Spleen (tissue), 11 donors: ENCODE data around the gene HOXB6. TPM values are rescaled to one million over a fixed set of nuclear protein-coding genes. Genes with fewer than 3 reads are reported as not detected.
A peak's percentile ranks its signal among the peaks of the same experiment; 100 is the strongest.

Experiments
- DNase-seq: peaks from one replicate; pipeline ENCODE4 v3.0.0-alpha.2; 2020
- H3K27ac ChIP-seq, 8 donors: fragments of 200-600 bp; sonication (generic) in 7 of 8; 1 replicate in 4 of 8; 2 replicates in 4 of 8; pipeline versions ENCODE4 v1.5.0 to v1.8.0; 2016 to 2021; ENCODE audit warnings: inconsistent platforms in 4 of 8, mild to moderate bottlenecking in 4 of 8, moderate library complexity in 1 of 8
- H3K27me3 ChIP-seq, 7 donors: fragments of 200-600 bp; sonication (generic) in 6 of 7; replicated peaks in 1 of 7; 1 replicate in 4 of 7; 2 replicates in 3 of 7; pipeline versions ENCODE4 v1.5.0 to v1.8.0; 2016 to 2021; ENCODE audit warnings: inconsistent platforms in 3 of 7, mild to moderate bottlenecking in 1 of 7
- H3K36me3 ChIP-seq, 6 donors: fragments of 200-600 bp; sonication (generic) in 5 of 6; 1 replicate in 4 of 6; 2 replicates in 2 of 6; pipeline versions ENCODE4 v1.5.0 to v1.8.0; 2016 to 2021; ENCODE audit warnings: inconsistent platforms in 2 of 6
- H3K4me1 ChIP-seq, 6 donors: fragments of 200-600 bp; sonication (generic) in 5 of 6; 1 replicate in 3 of 6; 2 replicates in 3 of 6; pipeline versions ENCODE4 v1.5.0 to v1.8.0; 2016 to 2021; ENCODE audit warnings: inconsistent platforms in 3 of 6
- H3K4me3 ChIP-seq, 8 donors: fragments of 200-600 bp; sonication (generic) in 7 of 8; 1 replicate in 4 of 8; 2 replicates in 4 of 8; pipeline versions ENCODE4 v1.5.0 to v1.8.0; 2016 to 2021; ENCODE audit warnings: inconsistent platforms in 4 of 8, mild to moderate bottlenecking in 4 of 8, moderate library complexity in 2 of 8
- H3K9me3 ChIP-seq, 8 donors: fragments of 200-600 bp; sonication (generic) in 7 of 8; 1 replicate in 4 of 8; 2 replicates in 4 of 8; pipeline versions ENCODE4 v1.5.0 to v1.8.0; 2016 to 2021; ENCODE audit warnings: inconsistent platforms in 4 of 8
- CTCF ChIP-seq, 11 experiments: fragments of 200-600 bp in 7 of 11; fragments of 450-650 bp in 4 of 11; sonication (generic) in 4 of 11; IDR thresholded peaks in 8 of 11; conservative IDR thresholded peaks in 3 of 11; 1 replicate in 7 of 11; 2 replicates in 4 of 11; pipeline versions ENCODE4 v1.4.0 to v1.8.0; 2016 to 2021; ENCODE audit warnings: antibody characterized with exemption in 11 of 11, inconsistent platforms in 4 of 11, mild to moderate bottlenecking in 1 of 11
- POLR2A ChIP-seq, 3 donors: fragments of 450-650 bp; IDR thresholded peaks; one replicate each; pipeline ENCODE4 v1.5.1; 2017; ENCODE audit warnings: antibody characterized with exemption in 3 of 3, mild to moderate bottlenecking in 1 of 3
- POLR2AphosphoS5 ChIP-seq, 3 donors: sonication (generic); formaldehyde crosslinking; IDR thresholded peaks; one replicate each; pipeline ENCODE4 v1.5.1; 2017; ENCODE audit warnings: antibody characterized with exemption in 3 of 3
- WGBS, 5 donors: extraction: QIAGEN DNeasy Blood & Tissue Kit in 3 of 5; methylation state at CpG; one replicate each; pipeline versions ENCODE4 v1.1.5 to v1.1.7; 2013 to 2018; 5-methylcytosine and 5-hydroxymethylcytosine counted together
- intact Hi-C: fragments of 100-400 bp; cut with DNase I; formaldehyde crosslinking; loops from one replicate; pipeline ENCODE4 v1.15.0; 2023; ENCODE audit warnings: low total_unique reads
- polyA plus RNA-seq, 3 donors: library from polyadenylated mRNA; stranded (reverse); fragments of 200-250 nt; gene quantifications; one replicate each; pipeline ENCODE4 v1.2.1, GENCODE V29; 2013
- total RNA-seq, 7 donors: library from RNA; depleted of rRNA in 3 of 7; stranded (reverse); fragments of >200 nt in 3 of 7; fragmentation: NEBNext Ultra II Directional in 4 of 7; extraction: Animal tissue kit (Norgen Biotek cat#: 25700) in 4 of 7; gene quantifications; one replicate each; pipeline versions ENCODE4 v1.1.0 to v1.2.1, GENCODE V29; 2016 to 2021
- donor health status: healthy with polysubstance abuse.
- donor health status: DM: no; HTN: no; CAD: no; lungs with moderate emphysema.
- donor health status: DM: no; HTN: no; CAD: no.
- donor health status: Bipolar disorder and iron deficiency.
- donor health status: healthy.
- donor health status: DM: no; HTN: no; CAD: no.
- donor health status: DM: yes; HTN: yes; CAD: no.

The HOXB6 gene
- total and polyA plus RNA-seq, 10 donors = 1.2 to 4.5 (median 2.9) TPM

GRCh38 chr17:48555258-48556228 is 49.2 kb downstream of the HOXB6 start:
- 11 to 27% (median 18%) methylated on average over 25 to 36 of the region's 36 CpGs for WGBS, 5 donors
- no peaks in the 10 kb centered on the region for H3K9me3 ChIP-seq
- DNase-seq = no peak
- H3K36me3 ChIP-seq = peaks cover 0 to 9% (median 0%) of the 10 kb centered on the region in 6 donors
- H3K27ac ChIP-seq = peak overlapping the region in 7 of 8 donors; percentile 54 to 94 (median 67)
- peak overlapping the region in 6 of 8 donors; percentile 10 to 54 (median 19) for H3K4me3 ChIP-seq
- peaks cover 0 to 52% (median 6%) of the 10 kb centered on the region in 7 donors for H3K27me3 ChIP-seq
- intact Hi-C loops = no loop called here
- no peak for TF ChIP-seq POLR2AphosphoS5 (IDR thresholded peaks at IDR 0.05)
- TF ChIP-seq POLR2A (IDR thresholded peaks at IDR 0.05) = no peak
- no peak for TF ChIP-seq CTCF (IDR thresholded peaks at IDR 0.05 in 8 of 11, conservative IDR thresholded peaks at IDR 0.05 in 3 of 11)
- peaks cover 0 to 51% (median 11%) of the 10 kb centered on the region in 6 donors for H3K4me1 ChIP-seq

- H3K36me3 ChIP-seq = peaks cover 0 to 17% (median 0%) of the 10 kb centered on the region in 6 donors
- peak overlapping the region in 7 of 8 donors; percentile 54 to 94 (median 61) for H3K27ac ChIP-seq
- peaks cover 0 to 52% (median 6%) of the 10 kb centered on the region in 7 donors for H3K27me3 ChIP-seq
- intact Hi-C loops = no loop called here
- TF ChIP-seq POLR2AphosphoS5 (IDR thresholded peaks at IDR 0.05) = no peak
- no peak for TF ChIP-seq POLR2A (IDR thresholded peaks at IDR 0.05)
- TF ChIP-seq CTCF (IDR thresholded peaks at IDR 0.05 in 8 of 11, conservative IDR thresholded peaks at IDR 0.05 in 3 of 11) = no peak
- no peak for DNase-seq
- peaks cover 0 to 44% (median 11%) of the 10 kb centered on the region in 6 donors for H3K4me1 ChIP-seq
- H3K9me3 ChIP-seq = no peaks in the 10 kb centered on the region
- peak overlapping the region in 3 of 8 donors; percentile 1 to 54 (median 20) for H3K4me3 ChIP-seq
- WGBS, 5 donors = 71 to 86% (median 79%) methylated on average over 42 to 44 of the region's 44 CpGs
These were observed 50.2 kb downstream of the HOXB6 start for GRCh38 chr17:48554412-48555257.

GRCh38 chr17:48553826-48554225 is 51.0 kb downstream of the HOXB6 start:
- no peak for DNase-seq
- Histone ChIP-seq H3K27ac (peak overlapping the region in 7 of 8 donors; percentile 48 to 94 (median 61)), H3K27me3 (peaks cover 0 to 52% (median 6%) of the 10 kb centered on the region in 7 donors), H3K36me3 (peaks cover 0 to 17% (median 0%) of the 10 kb centered on the region in 6 donors), H3K4me3 (peak overlapping the region in 3 of 8 donors; percentile 1 to 54 (median 20)), H3K9me3 (no peaks in the 10 kb centered on the region), H3K4me1 (peaks cover 0 to 49% (median 11%) of the 10 kb centered on the region in 6 donors)
- TF ChIP-seq POLR2AphosphoS5 (IDR thresholded peaks at IDR 0.05) = no peak
- no peak for TF ChIP-seq CTCF (IDR thresholded peaks at IDR 0.05 in 8 of 11, conservative IDR thresholded peaks at IDR 0.05 in 3 of 11)
- no peak for TF ChIP-seq POLR2A (IDR thresholded peaks at IDR 0.05)
- intact Hi-C loops = no loop called here
- 73 to 90% (median 81%) methylated on average over 1 of the region's 1 CpG for WGBS, 5 donors
